Activated CD4-positive, alpha-beta T cell treated with anti-CD3 and anti-CD28 coated beads for 1 hour (primary cell): Measurements from ENCODE around the gene CARD14.

ENCODE experiments used
- DNase-seq: peaks from one replicate; pipeline ENCODE4 v3.0.0-alpha.2; 2020

CARD14 gene

DNA sequence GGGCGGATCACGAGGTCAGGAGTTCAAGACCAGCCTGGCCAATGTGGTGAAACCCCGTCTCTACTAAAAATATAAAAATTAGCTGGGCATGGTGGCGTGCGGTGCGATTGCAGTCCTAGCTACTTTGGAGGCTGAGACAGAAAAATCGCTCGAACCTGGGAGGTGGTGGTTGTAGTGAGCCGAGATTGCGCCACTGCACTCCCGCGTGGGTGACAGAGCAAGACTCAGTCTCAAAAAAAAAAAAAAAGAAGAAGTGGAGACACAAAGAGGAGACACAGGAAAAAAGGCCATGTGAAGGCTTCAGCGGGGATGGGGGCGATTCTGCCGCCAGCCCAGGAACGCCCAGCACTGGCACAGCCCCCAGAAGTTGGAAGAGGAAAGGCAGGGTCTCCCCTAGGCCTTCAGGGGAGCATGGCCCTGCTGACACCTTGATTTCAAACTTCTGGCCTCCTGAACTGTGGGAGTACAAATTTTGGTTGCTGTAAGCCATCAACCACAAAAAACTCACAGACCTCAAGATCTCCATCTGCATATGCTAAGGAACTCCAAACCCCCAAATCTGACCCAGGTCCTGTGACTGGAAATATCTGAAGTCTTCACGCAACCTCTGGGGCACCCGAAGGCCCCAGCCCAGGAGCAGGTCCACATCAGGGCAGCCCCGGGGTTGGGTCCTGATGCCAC is 43.3 kb downstream of the CARD14 start:
- DNase-seq: no peak

DNA sequence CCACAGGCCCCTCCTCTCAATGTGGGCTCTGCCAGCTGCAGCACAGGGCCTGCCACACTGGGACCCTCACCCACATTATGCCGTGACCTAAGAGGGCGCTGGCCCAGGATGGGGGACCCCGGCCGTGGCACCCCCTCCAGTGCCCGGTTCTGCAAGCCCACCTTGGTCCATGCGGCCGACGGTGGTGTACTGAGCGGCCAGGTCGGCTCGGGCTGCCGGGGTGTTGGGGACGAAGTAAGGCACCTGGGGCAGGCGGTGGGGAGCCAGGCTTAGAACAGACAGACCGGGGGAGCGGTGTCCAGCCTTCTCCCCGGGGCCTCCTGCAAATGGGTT is 43.8 kb downstream of the CARD14 start:
- no peak for DNase-seq

DNA sequence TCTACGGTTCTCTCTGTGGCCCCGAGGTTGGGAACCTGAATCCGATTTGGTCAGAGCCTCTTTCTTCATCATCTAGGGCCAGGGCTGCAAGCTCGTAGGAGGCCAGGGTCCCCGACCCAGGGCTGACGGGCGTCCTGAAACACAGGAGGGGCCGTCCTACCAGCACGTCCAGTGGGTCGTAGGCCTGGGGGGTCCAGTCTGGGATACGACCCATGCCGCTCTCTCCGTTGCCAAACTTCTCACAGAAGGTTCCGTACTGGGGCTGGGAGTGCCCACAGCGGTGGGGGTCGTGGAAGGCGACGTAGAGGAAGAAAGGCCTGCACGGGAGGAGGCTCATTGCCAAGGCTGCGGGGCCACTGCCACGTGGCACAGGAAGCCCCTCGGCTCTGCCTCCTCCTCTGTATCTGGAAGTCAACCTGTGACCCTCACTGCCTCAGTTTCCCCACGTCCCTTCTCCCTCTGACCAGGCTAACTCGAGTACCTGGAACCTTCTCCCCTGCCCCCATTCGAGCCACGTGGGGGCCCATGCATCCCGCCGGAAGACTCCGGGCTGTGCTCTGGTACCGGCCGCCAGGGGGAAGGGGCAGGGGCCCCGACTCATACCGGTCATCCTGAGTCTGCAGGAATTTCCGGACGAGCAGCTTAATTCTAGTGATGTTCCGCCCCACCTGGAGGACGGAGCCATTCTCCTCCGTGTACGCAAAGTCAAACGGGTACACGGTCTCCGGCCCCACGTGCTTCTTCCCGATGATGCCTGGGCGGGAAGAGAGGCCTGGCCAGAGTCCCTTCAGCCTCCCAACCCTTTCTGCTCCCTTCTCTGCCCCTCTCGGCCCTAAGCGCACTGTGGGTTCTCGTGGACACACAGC is 44.4 kb downstream of the CARD14 start:
- no peak for DNase-seq

DNA sequence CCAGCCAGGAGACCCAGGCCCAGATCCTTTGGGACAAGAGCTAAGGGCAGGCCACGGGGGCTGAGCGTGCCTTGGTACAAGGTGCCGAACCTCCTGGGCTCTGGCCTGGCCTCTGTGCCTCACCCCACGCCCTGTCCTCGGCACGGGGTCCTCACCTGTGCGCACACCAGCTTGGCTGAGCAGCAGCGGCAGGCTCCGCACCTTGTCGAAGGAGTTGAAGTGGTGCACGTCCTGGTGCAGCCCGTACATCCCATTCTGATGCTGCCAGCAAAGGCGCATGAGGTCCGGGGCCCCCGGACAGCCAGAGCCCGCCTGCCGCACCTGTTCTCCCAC is 45.0 kb downstream of the CARD14 start:
- DNase-seq: no peak

DNA sequence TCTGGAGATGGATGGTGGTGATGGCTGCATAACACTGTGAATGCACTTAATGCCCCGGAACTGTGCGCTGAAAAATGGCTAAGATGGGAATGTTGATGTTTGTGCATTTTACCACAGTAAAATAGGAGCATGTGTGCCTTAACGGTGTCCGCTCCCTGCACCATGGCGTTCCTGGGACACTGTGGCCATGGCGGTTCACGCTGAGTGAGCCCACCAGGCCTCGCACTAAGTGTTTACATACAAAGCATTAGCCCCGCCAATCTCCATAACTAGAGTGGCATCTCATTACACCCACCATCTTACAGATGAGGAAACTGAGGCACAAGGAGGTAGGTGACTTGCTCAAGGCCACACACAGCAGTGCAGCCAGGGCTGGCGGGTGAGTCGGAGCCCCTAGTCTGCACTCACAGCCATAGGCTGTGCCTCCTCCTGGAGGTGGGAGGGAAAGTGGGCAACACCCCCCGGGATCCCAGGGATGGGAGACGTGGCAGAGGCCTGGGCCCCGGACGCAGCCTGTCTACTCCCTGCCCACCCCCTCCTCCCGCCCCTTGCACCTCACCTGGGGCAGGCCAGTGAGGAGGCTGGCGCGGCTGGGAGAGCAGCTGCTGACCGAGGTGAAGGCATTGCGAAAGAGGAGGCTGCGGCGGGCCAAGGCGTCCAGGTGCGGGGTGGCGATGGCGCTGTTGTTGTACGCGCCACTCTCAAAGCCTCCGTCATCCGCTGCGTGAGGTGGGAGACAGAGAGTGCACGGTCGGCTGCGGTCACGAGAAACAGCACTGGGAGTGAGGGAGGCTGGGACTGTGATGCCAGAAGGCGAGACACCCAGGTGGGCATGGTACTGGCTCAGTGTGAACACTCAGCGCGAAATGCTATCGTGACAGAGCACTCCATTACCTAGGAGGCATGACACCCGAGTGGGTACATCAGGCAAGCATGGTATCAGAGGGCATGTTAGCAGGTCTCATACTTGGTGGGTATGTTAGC is 46.9 kb downstream of the CARD14 start:
- no peak for DNase-seq

DNA sequence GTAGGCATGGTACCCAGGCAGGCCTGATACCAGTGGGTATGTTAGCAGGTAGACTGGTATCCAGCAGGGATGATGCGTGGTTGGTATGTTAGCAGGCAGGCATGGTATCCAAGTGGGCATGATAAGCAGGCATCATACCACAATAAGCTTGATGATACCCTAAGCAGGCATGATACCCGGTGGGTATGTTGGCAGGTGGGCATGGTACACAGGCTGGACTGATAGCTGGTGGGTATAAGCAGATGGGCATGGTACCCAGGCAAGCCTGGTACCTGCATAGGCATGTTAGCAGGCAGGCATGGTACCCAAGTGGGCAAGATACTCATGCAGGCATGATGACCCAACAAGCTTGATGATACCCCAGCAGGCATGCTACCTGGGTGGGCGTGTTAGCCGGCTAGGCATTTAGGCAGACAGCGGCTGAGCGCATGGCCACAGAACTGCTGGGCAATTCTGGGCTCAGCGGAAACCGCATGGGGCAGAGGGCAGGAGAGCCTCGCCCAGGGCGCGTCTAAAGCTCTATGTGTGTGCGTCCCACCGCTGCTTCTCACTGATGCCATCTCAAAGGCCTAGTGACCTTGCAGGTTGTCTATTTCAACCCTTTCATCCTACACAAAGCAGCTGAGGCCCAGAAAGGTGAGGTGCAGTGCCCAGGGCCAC is 48.0 kb downstream of the CARD14 start:
- DNase-seq: no peak

DNA sequence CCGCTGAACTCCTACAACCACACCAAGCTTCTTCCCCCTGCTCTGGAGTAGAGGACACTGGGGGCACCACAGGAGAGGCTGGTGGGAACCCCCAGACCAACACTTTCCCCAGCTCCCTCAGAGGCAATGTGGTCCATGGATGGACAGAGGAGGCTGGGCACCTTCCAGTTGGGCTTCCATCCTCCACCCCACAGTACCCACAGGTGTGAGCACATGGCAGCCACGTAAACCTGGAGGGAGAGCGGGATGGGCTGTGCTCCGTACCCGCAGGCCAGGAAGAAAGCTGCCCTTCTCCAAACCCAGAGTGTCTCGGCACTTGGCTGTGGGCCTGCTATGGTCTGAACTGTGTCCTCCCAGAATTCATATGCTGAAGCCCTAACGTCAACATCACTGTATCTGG is 48.6 kb downstream of the CARD14 start:
- DNase-seq: no peak

DNA sequence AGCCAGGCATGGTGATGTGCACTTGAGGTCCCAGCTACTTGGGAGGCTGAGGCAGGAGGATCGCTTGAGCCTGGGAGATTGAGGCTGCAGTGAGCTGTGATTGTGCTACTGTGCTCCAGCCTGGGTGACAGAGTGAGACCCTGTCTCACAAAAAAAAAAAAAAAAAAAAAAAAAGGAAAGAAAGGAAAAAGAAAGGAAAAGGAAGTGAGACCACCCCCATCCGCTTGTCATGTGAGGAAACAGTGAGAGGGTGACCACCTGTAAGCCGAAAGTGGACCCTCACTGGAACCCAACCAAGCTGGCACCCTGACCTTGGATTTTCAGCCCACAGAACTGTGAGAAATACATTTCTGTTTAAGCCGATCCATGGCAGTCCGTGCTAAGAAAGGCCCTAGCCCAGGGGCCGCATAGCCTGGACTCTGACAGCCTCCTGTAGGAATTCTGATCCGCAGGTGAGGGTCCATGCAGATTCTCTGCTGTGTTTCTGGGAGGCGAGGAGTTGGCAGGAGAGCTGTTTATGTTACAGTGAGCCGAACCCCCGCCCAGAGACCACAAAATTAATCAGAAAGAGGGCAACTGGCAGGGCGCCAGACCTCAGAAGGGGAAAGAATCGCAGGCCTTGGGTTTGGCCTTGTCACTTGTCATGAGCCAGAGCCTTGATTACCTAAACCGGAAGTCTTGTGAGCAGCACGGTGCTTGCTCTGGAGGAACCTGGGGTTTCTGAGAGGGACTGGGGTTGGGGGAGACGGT is 49.4 kb downstream of the CARD14 start:
- peak; percentile 90 for DNase-seq

DNA sequence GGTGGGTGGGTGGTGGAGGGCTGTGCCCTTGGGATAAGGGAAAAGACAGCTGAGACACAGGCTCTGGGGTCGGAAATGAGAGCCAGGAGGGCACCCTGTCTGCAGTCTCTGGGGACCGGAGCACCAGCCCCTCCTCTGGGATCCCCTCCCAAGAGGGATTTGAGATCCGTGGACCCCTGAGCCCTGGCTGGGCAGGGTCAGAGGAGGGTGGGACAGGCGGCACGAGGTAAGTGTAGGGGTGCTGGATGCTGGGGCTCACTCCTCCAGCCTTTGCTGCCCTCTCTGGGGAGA is 49.9 kb downstream of the CARD14 start:
- DNase-seq: no peak

DNA sequence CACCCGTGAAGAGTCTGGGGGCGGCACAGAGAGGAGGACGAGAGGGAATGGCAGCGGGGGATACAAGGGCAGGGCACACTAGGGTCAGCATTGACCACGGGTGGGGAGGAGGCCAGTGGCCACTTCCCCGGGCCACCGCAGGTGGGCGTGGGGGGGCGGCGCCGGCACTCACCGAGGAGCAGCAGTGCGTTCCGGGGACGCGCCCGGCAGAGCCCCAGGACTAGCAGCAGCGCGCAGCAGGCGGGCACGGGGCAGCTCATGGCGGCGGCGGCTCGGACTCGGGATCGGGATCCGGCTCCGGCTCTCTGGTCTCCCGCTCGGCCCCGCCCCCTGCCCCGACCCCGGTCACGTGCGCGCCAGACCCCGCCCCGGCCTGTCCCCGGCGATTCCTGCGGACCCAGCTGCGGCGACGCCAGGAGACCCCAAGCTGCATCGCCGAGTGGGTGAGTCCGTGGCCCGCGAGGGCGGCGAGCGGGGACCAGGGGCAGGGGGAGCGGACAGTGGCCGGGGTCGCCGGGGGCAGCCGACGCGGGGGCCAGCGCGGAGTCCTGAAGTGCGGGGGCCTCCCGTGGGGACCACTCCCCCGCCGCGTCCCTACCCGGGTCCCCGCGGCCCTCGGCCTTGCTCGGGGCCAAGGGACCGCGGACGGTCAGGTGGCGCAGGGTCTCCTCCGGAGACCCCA is 50.4 kb downstream of the CARD14 start, which contains the start of the genes SGSH and SLC26A11:
TSS of gene SGSH (minus strand) at position 280 of the 682 bp plus-strand sequence. CDS start at position 260, 20 bp downstream.
TSS of gene SLC26A11 (plus strand) at position 374 of the 682 bp plus-strand sequence. CDS start 1,134 bp downstream, outside the sequence.
- peak; percentile 30 for DNase-seq

DNA sequence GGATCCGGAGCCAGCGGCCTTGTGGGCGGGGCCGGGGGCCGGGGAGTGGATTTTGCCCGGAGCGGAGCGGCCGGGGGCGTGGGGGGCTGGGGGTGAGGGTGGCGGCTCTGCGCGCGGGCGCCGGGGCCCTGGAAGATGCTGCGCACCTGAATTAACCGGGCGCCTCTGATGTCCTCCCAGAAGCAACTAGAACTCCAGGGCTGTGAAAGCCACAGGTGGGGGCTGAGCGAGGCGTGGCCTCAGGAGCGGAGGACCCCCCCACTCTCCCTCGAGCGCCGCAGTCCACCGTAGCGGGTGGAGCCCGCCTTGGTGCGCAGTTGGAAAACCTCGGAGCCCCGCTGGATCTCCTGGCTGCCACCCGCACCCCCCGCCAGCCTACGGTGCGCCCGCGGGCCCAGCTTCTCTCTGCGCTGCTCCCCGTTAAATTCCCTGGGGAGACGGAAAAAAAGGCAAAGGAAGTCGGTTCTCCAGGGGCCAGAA is 50.9 kb downstream of the CARD14 start:
- no peak for DNase-seq

DNA sequence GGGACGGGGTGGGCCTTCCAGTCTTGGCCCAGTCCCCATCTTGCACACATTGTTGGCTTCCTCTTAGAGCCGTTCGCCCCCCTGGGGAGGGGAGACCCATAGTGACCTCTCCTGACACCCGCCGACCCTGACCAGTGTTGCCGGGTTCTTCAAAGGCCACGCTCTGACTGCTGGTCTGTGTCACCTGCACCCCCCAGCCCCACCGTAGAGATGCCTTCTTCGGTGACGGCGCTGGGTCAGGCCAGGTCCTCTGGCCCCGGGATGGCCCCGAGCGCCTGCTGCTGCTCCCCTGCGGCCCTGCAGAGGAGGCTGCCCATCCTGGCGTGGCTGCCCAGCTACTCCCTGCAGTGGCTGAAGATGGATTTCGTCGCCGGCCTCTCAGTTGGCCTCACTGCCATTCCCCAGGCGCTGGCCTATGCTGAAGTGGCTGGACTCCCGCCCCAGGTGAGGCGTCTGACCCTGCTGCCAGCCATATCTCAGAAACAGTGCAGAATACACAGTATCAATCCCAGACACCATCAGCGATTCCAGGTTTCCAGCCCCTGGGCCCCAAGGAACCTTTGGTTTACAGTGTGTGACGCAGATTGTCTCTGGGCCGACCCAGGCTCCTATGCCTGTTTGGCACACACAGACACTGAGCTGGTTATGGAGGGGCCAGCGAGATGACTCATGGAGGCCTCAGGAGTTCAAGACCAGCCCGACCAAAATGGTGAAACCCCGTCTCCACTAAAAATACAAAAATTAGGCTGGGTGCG is 51.7 kb downstream of the CARD14 start:
- no peak for DNase-seq

DNA sequence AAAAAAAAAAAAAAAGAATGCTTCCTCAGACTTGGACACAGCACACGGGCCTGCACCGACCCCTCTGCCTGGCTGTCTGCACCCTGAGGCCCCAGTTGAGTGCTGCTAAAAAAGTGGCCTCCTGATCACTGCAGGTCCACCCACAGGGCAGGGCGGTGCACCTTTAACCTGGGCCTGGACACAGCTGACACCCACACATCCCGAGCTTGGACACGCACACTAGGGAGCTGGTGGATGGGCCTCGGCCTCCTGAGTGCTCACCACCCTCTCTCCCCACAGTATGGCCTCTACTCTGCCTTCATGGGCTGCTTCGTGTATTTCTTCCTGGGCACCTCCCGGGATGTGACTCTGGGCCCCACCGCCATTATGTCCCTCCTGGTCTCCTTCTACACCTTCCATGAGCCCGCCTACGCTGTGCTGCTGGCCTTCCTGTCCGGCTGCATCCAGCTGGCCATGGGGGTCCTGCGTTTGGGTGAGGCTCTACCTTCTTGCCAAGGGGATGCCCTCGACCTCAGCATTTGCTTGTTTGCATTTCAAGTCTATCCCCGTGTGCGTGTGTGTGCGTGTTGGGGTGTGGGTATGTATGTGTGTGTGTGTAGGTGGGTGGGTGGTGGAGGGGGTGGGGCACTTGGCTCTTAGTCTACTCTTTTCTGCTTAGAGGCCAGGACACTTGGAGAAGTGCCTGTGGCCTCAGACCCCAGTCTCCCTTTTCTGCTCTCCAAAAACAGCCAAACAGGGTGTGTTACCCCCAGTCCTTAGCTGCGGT is 52.7 kb downstream of the CARD14 start:
- no peak for DNase-seq

DNA sequence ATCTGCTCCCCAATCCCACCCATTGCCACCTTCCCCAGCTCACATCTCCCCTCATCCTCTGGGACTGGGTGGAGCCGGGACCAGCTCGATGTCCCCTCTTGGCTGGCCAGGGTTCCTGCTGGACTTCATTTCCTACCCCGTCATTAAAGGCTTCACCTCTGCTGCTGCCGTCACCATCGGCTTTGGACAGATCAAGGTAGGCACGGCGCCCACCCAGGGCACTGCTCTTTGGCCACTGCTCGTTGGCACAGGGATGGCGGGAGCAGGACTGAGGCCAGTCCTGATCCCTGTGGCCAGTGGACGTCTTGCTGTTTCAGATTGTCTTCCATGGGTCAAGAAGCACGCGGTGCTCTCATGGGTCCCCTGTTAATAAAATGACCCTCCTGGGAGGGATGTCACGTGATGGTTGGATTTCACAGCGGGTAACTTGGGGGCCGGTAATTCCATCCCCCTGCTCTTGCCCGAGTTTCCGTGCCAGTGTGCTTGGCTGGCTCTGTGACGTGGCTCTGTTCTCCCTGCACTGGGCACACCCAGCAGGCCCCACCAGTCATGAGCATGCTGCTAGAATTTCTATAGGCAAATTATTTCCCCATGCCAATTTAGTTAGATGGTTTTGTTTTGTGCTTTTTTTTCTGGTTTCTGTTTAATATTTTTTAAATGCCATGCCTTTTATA is 53.4 kb downstream of the CARD14 start:
- no peak for DNase-seq

DNA sequence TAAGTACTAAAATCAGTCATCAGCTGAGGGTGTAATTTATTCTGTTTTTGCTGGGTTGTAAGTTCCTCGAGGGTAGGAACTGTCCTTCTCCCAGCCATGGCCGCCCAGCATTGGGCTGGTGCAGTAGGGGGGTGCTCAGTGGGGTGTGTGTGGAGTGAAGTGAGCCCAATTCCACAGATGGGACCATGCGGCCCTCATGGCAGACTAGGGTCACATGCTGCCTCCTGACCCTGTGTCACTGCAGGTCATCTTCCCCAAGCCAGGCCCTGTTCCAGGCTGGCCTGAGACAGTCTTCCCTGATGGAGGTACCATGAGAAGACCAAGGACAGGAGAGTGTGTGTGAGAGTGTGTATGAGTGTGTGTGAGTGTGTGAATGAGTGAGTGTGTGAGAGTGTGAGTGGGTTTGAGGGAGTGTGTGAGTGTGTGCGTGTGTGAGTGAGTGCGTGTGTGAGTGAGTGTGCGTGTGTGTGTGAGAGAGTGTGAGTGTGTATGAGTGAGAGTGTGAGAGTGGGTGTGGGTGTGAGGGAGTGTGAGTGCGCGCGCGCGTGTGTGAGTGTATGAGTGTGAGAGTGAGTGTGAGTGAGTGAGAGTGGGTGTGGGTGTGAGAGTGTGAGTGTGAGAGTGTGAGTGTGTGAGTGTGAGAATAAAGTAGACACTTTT is 54.1 kb downstream of the CARD14 start:
- DNase-seq: no peak

DNA sequence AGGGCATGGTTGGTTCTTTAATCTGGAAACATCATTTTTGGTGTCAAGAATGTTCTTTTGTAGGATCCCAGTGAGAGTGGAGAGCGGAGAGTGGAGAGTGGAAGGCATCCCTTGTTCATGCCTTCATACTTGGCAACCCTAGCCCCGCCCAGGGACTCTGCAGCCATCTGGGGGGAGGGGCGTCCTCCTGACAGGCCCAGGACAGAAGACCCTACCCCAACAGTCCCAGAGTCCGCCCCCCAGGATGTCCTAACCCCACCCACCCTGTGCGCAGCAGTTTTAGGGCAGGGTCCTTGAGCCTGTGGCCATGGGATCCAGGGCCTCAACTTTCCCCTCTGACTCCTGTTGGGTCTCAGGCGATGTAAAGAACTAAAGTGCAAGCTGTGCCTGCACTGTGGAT is 54.9 kb downstream of the CARD14 start:
- no peak for DNase-seq

DNA sequence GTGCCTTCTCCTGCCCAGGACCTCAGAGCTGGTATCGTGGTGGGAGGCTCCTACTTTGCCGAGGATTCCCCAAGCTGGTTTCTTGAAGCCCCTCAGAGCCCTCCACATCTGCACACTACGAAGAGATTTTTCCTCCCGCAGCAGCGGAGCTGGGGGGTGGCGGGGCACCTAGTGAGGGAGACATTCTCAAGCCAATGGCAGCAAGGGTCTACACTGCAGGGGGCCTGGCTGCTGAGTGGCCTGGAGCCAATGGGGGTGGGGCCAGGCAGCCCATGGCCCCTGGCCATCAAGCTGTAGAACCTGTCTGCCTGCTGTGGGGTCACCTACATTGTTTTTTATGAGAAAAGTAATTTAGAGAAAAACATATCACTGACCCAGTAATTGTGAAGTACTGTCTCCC is 55.4 kb downstream of the CARD14 start:
- DNase-seq: no peak

DNA sequence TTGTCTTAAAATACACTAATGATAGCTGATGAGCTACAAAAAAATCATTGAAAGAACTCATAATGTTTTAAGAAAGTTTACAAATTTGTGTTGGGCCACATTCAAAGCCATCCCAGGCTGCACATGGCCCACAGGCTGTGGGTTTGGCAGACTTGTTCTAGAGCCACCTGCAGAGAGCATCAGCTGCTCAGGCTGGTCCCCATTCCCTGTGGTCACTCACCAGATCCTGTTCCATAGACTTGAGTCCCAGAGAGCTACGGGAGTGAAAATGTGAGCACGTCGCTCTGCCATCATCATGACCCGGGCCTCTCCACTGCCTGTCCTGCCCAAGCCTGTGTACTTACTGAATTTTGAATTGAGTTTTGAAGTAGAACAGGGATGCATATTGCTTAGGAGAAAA is 57.3 kb downstream of the CARD14 start:
- DNase-seq: no peak

DNA sequence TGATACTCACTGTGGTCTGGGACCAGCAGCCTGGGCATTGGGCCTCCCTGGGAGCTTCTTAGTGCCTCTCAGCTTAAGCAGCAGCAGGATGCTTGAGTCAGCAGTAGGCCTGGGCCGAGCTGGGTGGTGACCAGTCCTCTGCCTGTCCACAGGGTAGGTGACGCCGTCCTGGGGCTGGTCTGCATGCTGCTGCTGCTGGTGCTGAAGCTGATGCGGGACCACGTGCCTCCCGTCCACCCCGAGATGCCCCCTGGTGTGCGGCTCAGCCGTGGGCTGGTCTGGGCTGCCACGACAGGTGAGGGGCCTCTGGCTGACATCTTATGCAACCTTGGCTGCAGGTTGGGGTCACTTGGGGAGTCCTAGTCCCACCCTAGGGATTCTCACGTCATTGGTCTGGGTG is 57.8 kb downstream of the CARD14 start:
- DNase-seq: no peak
